ENCODE measurements around the gene MORN4. TPM values are rescaled to one million over a fixed set of nuclear protein-coding genes. Genes with fewer than 3 reads are reported as not detected.

The MORN4 gene
- total and polyA plus RNA-seq, 9 of the 15 experiments (the other 6 are each of a cell fraction or from before 2014, with no cell fraction given): 8.3 to 23.9 (median 11.7) TPM

GRCh38 chr10:97648562-97649404, 15.5 kb upstream of the MORN4 start (continued):
- no peak for TF ChIP-seq RBM15 (IDR thresholded peaks at IDR 0.05; ENCODE audit: insufficient read depth, low read length)
- no peak for TF ChIP-seq GATA2 (CRISPR knock-in tag; IDR thresholded peaks at IDR 0.05)
- 0 out of 2 replicates have a peak, but pooled peaks have one; percentile 33 for TF ChIP-seq RNF2 (IDR thresholded peaks at IDR 0.05)
- TF ChIP-seq ZNF764 (CRISPR knock-in tag; IDR thresholded peaks at IDR 0.05; ENCODE audit: low read depth): no peak
- TF ChIP-seq ZBTB40 (IDR thresholded peaks at IDR 0.05): no peak
- TF ChIP-seq ZBTB40 (CRISPR knock-in tag; IDR thresholded peaks at IDR 0.05): no peak
- no peak for TF ChIP-seq HES1 (IDR thresholded peaks at IDR 0.05; ENCODE audit: low read depth)
- TF ChIP-seq HMG20A (CRISPR knock-in tag; conservative IDR thresholded peaks at IDR 0.05): no peak
- TF ChIP-seq COPS2 (conservative IDR thresholded peaks at IDR 0.05): no peak
- 0 out of 2 replicates have a peak, but pooled peaks have one; percentile 17 for TF ChIP-seq ZNF24 (IDR thresholded peaks at IDR 0.05)
- no peak for TF ChIP-seq ZNF75A (CRISPR knock-in tag; IDR thresholded peaks at IDR 0.05)
- no peak for TF ChIP-seq BCOR (IDR thresholded peaks at IDR 0.05)
- TF ChIP-seq TGIF2 (CRISPR knock-in tag; IDR thresholded peaks at IDR 0.05): no peak
- no peak for TF ChIP-seq EZH2 (IDR thresholded peaks at IDR 0.05; ENCODE audit: borderline replicate concordance, low read depth, low read length)
- TF ChIP-seq ZNF644 (tag; IDR thresholded peaks at IDR 0.05; ENCODE audit: low read depth): no peak
- TF ChIP-seq MYNN (IDR thresholded peaks at IDR 0.05): no peak
- TF ChIP-seq MYNN (CRISPR knock-in tag; IDR thresholded peaks at IDR 0.05): no peak
- TF ChIP-seq HEY1 (CRISPR knock-in tag; IDR thresholded peaks at IDR 0.05; ENCODE audit: borderline replicate concordance): no peak
- TF ChIP-seq PTRF (tag; IDR thresholded peaks at IDR 0.05): no peak
- TF ChIP-seq HDAC1 (IDR thresholded peaks at IDR 0.05): peak in 1 of 2 experiments; percentile 33; a peak in 1 of 4 replicates
- no peak for TF ChIP-seq ILK (tag; IDR thresholded peaks at IDR 0.05; ENCODE audit: borderline replicate concordance, low read depth)
- no peak for TF ChIP-seq MCM2 (IDR thresholded peaks at IDR 0.05; ENCODE audit: low read depth)
